OCI-LY1 (cell line): Measurements from ENCODE around the gene TBCEL.

Source experiments
- EZH2 ChIP-seq: fragments of 200-600 bp; sonication (generic), shearing (Covaris generic); IDR thresholded peaks from 2 replicates; pipeline ENCODE4 v1.8.0; 2017; ENCODE audit warnings: borderline replicate concordance, mixed run types, mild to moderate bottlenecking, antibody characterized with exemption, low read length, moderate library complexity, mixed read lengths
- TF ChIP-seq, protein P1 (sequence below): fragments of 200-600 bp; sonication (generic), shearing (Covaris generic); IDR thresholded peaks from 2 replicates; pipeline ENCODE4 v1.5.1; 2017; ENCODE audit warnings: mild to moderate bottlenecking, antibody characterized with exemption, low read length, moderate library complexity, mixed read lengths

DNA sequence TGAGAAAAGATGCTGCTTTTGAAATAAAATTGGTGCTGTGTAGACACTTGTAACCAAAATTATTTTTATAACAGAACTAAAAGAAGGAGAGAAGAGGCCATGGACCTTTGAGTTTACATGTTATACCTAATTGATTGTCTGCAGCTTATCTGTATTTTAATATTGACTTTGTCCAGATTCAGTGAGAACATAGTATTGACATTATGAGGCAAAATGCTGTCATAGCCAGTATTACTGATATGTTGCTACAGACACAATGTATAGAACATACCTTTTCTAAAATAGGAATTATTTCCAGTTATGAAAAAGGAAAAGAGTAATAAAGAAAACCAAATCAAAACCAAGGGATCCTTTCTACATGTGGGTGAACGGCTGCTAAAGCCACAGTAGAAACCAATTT is 65.7 kb downstream of the TBCEL start:
- TF ChIP-seq, protein P1, sequence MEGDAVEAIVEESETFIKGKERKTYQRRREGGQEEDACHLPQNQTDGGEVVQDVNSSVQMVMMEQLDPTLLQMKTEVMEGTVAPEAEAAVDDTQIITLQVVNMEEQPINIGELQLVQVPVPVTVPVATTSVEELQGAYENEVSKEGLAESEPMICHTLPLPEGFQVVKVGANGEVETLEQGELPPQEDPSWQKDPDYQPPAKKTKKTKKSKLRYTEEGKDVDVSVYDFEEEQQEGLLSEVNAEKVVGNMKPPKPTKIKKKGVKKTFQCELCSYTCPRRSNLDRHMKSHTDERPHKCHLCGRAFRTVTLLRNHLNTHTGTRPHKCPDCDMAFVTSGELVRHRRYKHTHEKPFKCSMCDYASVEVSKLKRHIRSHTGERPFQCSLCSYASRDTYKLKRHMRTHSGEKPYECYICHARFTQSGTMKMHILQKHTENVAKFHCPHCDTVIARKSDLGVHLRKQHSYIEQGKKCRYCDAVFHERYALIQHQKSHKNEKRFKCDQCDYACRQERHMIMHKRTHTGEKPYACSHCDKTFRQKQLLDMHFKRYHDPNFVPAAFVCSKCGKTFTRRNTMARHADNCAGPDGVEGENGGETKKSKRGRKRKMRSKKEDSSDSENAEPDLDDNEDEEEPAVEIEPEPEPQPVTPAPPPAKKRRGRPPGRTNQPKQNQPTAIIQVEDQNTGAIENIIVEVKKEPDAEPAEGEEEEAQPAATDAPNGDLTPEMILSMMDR = no peak
- no peak for TF ChIP-seq EZH2
